GM12878 (cell line): ENCODE measurements around the gene GPR148.

Source experiments
- ATF3 ChIP-seq: IDR thresholded peaks from 2 replicates; pipeline ENCODE4 v1.6.1; 2011; ENCODE audit warnings: low read depth, mild to moderate bottlenecking, low read length, moderate library complexity, borderline replicate concordance; ENCODE audit errors: extremely low read depth
- BMI1 ChIP-seq: fragments of 450-650 bp; IDR thresholded peaks from 2 replicates; pipeline ENCODE4 v1.6.1; 2016; ENCODE audit warnings: mild to moderate bottlenecking, moderate library complexity, borderline replicate concordance
- CBX3 ChIP-seq: fragments of 200-600 bp; sonication (generic); IDR thresholded peaks from 2 replicates; pipeline ENCODE4 v1.6.1; 2016; ENCODE audit warnings: low read depth, borderline replicate concordance
- CREM ChIP-seq: IDR thresholded peaks from 2 replicates; pipeline ENCODE4 v1.6.1; 2014; ENCODE audit warnings: antibody characterized with exemption, low read depth
- CTCF ChIP-seq, 3 experiments: IDR thresholded peaks in 2 of 3; conservative IDR thresholded peaks in 1 of 3; 2 replicates each; pipeline ENCODE4 v1.5.1; 2011; ENCODE audit warnings: low read depth in 3 of 3, low read length in 3 of 3, mild to moderate bottlenecking in 3 of 3, control low read depth in 2 of 3, moderate library complexity in 2 of 3, inconsistent platforms in 1 of 3, mixed read lengths in 1 of 3; ENCODE audit not compliant: control insufficient read depth in 2 of 3, insufficient read depth in 1 of 3; ENCODE audit errors: extremely low read depth in 1 of 3
- NRF1 ChIP-seq: conservative IDR thresholded peaks from 2 replicates; pipeline ENCODE4 v1.6.1; 2011; ENCODE audit warnings: mild to moderate bottlenecking, low read depth, low read length, improper control_type of control experiment
- TAF1 ChIP-seq: IDR thresholded peaks from 2 replicates; pipeline ENCODE4 v1.6.1; 2011; ENCODE audit warnings: mild to moderate bottlenecking, low read depth, low read length, borderline replicate concordance
- WRNIP1 ChIP-seq: IDR thresholded peaks from 2 replicates; pipeline ENCODE4 v1.6.1; 2011; ENCODE audit warnings: low read depth, low read length, improper control_type of control experiment, borderline replicate concordance
- TF ChIP-seq, protein P1 (sequence below): fragments of 150-350 bp; IDR thresholded peaks from 2 replicates; pipeline ENCODE4 v1.6.1; 2016; ENCODE audit warnings: low read depth, low read length
- TF ChIP-seq, protein P2 (sequence below): IDR thresholded peaks from 2 replicates; pipeline ENCODE4 v1.6.1; 2011; ENCODE audit warnings: borderline replicate concordance, low read depth, mild to moderate bottlenecking, moderate library complexity, low read length; ENCODE audit not compliant: insufficient read depth, poor library complexity, severe bottlenecking

DNA sequence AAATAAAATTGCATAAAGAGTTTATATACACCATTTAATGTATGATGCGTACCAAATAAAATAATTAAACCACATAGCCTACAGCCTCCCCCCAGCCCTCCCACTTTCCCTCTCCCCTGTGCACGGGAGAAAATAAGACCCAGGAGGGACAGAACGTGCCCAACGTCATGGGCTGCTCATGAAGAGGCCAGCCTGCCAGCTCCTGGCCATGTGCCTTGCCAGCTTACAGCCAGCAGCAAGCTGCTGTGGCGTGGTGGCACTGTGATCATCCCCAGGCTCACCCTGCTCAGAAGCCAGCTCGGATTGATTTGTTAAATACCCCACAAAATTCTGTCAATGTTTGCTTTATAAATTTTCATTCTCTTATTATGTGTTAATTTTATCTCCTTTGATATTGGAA lies 7.6 kb downstream of the GPR148 start:
- TF ChIP-seq NRF1 (no peak), WRNIP1 (no peak), CREM (no peak), CBX3 (no peak), TAF1 (no peak), CTCF (IDR thresholded peaks at IDR 0.05 in 2 of 3, conservative IDR thresholded peaks at IDR 0.05 in 1 of 3; ENCODE audit: control insufficient read depth in 2 of 3, extremely low read depth in 1 of 3, insufficient read depth in 1 of 3, low read depth in 3 of 3, low read length in 3 of 3) (no peak), ATF3 (no peak), BMI1 (no peak)
- TF ChIP-seq, protein P1, sequence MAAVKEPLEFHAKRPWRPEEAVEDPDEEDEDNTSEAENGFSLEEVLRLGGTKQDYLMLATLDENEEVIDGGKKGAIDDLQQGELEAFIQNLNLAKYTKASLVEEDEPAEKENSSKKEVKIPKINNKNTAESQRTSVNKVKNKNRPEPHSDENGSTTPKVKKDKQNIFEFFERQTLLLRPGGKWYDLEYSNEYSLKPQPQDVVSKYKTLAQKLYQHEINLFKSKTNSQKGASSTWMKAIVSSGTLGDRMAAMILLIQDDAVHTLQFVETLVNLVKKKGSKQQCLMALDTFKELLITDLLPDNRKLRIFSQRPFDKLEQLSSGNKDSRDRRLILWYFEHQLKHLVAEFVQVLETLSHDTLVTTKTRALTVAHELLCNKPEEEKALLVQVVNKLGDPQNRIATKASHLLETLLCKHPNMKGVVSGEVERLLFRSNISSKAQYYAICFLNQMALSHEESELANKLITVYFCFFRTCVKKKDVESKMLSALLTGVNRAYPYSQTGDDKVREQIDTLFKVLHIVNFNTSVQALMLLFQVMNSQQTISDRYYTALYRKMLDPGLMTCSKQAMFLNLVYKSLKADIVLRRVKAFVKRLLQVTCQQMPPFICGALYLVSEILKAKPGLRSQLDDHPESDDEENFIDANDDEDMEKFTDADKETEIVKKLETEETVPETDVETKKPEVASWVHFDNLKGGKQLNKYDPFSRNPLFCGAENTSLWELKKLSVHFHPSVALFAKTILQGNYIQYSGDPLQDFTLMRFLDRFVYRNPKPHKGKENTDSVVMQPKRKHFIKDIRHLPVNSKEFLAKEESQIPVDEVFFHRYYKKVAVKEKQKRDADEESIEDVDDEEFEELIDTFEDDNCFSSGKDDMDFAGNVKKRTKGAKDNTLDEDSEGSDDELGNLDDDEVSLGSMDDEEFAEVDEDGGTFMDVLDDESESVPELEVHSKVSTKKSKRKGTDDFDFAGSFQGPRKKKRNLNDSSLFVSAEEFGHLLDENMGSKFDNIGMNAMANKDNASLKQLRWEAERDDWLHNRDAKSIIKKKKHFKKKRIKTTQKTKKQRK: no peak
- TF ChIP-seq, protein P2, sequence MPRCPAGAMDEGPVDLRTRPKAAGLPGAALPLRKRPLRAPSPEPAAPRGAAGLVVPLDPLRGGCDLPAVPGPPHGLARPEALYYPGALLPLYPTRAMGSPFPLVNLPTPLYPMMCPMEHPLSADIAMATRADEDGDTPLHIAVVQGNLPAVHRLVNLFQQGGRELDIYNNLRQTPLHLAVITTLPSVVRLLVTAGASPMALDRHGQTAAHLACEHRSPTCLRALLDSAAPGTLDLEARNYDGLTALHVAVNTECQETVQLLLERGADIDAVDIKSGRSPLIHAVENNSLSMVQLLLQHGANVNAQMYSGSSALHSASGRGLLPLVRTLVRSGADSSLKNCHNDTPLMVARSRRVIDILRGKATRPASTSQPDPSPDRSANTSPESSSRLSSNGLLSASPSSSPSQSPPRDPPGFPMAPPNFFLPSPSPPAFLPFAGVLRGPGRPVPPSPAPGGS: no peak
